RPMI7951 (cell line): ENCODE results near the gene MAP3K2. TPM values are rescaled to one million over a fixed set of nuclear protein-coding genes. Genes with fewer than 3 reads are reported as not detected.

ENCODE experiments used
- DNase-seq: peaks from one replicate; pipeline ENCODE4 v3.0.0-alpha.2; 2012; ENCODE audit warnings: low read depth
- total RNA-seq: library from RNA; depleted of rRNA; stranded (reverse); fragments of >200 nt; shearing (Covaris generic); gene quantifications from 2 replicates; pipeline ENCODE4 v1.2.3, GENCODE V29; 2014; rRNA removed

MAP3K2 gene
- total RNA-seq = 27.0 and 31.5 TPM in 2 replicates

DNA sequence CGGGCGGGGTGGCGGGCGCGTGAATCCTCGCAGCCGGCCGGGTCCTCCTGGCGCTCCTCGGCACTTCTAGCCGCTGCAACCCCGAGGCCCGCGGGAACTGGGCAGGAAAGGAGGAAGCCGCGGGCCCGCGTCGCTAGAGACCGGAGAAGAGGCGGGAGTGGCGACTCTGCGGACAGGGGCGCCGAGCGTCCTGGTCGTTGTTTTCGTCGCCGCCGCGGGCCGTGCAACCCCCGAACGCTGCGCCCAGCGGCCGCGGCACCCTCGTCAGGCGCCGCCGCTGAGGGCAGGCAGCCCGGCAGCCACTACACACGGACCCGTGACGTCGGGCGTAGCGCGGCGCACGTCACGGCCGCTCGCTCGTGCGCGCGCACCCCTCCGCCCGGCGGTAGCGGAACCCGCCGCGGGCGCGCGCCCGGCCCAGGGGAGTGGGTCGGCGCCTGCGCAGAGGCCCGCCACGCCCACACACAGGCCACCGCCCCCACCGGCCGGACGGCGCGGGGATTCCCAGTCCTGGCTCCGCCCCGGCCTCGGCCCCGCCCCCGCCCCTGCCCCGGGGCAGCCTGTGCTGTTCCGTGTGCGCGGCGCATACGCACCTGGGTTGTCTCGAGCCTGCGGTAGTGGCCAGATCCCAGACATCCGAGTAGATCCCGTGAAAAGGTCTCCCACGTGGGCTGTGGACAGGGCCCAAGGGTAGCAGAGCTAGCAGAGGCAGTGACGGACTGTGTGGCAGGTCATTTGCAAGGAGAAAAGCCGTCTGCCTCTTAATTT, at the start of gene MAP3K2:
Gene MAP3K2 (minus strand): TSS at position 321 of the 768 bp plus-strand sequence. CDS start 44,846 bp downstream, outside the sequence.
- peak; percentile 91 for DNase-seq

- DNase-seq = no peak
Observed at GRCh38 chr2:127437056-127437455, 49.3 kb upstream of the MAP3K2 start.

DNA sequence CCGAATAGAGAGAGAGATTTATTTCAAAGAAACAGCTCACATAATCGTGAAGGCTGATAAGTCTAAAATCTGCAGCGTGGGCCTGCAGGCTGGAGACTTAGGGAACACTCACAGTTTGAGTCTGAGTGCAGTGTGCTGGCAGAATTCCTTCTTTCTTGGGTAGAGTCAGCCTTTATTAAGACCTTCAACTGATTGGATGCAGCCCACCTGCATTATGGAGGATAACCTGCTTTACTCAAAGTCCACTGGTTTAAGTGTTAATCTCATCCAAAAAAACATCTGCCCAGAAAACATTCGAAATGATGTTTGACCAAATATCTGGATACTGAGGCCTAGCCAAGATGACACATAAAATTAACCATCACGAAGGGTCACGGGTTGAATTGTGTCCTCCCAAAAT, 46.7 kb upstream of the MAP3K2 start:
- DNase-seq = no peak

- peak; percentile 17 for DNase-seq
Observed at GRCh38 chr2:127431408-127432023, 43.7 kb upstream of the MAP3K2 start.

DNA sequence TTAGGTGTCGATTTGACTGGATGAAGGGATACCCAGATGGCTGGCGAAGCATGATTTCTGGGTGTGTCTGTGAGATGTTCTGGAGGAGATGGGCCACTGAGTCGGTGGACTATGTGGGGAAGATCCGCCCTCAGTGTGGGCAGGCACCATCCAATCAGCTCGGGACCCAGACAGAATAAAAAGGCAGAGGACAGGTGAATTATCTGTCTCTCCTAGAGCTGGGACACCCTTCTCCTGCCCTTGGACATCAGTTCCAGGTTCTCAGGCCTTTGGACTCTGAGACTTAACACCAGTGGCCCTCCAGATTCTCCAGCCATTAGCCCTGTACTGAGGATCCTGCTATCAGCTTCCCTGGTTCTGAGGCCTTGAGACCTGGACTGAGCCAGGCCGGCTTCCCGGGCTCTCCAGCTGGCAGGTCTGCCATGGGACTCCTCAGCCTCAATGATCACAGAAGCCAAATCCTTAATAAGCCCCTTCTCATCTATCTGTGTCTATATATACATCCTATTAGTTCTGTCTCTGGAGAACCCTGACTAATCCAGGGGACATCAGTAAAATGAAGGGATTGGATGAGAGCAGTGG, 42.2 kb upstream of the MAP3K2 start:
- no peak for DNase-seq

DNA sequence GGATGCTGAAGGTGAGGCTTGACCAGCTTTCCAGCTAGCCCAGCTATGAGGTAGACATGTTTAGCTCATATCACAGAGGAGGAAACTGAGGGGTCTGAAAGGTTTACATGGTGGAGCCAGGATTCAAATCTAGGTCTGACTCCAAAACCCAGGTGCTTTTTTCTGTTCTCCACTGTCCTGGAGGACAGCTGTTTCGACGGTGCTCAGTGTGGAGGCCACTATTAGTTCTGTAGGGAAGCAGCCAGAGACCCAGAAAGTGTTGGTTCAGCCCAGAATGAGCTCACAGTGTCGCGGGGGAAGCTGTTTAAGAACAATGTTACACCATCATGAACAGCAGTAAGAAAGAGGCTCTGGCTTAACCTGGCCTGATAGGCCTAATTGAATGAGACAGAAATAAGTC, 41.5 kb upstream of the MAP3K2 start:
- no peak for DNase-seq

- DNase-seq = no peak
Observed at GRCh38 chr2:127428815-127429109, 41.0 kb upstream of the MAP3K2 start.

- no peak for DNase-seq
Observed at GRCh38 chr2:127428057-127428814, 40.5 kb upstream of the MAP3K2 start.

DNA sequence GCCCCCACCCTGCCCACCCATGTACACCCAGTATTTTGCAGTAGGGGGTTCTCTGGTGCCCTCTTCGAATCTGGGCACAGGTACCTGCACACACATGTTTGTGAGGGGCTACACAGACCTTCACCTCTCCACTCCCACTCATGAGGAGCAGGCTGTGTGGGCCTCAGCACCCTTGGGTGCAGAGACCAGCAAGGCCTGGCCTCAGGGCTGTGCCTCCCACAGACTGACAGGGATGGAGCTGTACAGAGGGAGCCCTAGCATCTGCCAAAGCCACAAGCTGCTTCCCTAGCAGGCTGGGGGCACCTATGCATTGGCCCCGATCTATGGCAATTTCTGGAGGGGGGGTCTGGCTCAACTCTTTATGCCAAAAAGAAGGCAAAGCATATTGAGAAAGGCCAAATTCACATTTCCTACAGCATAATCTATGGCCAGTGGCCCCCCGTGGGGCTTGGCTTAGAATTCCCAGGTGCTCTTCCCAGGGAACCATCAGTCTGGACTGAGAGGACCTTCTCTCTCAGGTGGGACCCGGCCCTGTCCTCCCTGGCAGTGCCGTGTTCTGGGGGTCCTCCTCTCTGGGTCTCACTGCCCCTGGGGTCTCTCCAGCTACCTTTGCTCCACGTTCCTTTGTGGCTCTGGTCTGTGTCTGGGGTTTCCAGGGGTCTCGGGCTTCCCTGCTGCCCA, 39.7 kb upstream of the MAP3K2 start:
- DNase-seq = no peak

DNA sequence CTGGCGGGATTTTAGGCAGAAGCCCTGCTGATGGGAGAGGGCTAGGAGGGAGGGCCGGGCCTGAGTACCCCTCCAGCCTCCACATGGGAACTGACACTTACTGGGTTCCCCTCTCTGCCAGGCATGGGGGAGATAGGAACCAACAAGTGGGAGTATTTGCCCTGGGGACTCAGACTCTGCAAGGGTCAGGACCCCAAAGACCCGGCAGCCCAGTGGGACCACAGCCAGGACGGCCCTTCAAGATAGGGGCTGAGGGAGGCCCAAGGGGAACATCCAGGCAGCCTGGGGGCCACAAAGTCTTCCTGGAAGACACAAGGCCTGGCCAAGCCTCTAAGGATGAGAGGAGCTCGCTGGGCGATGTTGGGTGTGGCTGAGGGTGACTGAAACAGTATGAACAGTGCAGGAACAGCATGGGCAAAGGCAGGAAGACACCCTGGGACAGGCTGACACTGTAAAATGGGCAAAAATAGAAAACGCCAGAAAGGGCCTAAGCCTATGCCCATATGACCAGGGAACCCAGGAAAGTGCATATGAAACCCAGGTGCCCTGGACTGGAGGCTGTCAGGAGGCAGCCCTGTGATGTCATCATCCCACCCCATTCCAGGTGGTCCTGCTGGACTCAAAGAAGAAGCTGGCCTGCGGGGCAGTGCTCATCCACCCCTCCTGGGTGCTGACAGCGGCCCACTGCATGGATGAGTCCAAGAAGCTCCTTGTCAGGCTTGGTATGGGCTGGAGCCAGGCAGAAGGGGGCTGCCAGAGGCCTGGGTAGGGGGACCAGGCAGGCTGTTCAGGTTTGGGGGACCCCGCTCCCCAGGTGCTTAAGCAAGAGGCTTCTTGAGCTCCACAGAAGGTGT, 39.0 kb upstream of the MAP3K2 start:
- no peak for DNase-seq

- DNase-seq = no peak
Observed at GRCh38 chr2:127425540-127426490, 38.0 kb upstream of the MAP3K2 start.

- DNase-seq = peak; percentile 15
Observed at GRCh38 chr2:127424598-127425520, 37.1 kb upstream of the MAP3K2 start.

GRCh38 chr2:127423880-127424279, 36.1 kb upstream of the MAP3K2 start:
- DNase-seq = no peak

- DNase-seq = no peak
Observed at GRCh38 chr2:127423478-127423843, 35.7 kb upstream of the MAP3K2 start.

DNA sequence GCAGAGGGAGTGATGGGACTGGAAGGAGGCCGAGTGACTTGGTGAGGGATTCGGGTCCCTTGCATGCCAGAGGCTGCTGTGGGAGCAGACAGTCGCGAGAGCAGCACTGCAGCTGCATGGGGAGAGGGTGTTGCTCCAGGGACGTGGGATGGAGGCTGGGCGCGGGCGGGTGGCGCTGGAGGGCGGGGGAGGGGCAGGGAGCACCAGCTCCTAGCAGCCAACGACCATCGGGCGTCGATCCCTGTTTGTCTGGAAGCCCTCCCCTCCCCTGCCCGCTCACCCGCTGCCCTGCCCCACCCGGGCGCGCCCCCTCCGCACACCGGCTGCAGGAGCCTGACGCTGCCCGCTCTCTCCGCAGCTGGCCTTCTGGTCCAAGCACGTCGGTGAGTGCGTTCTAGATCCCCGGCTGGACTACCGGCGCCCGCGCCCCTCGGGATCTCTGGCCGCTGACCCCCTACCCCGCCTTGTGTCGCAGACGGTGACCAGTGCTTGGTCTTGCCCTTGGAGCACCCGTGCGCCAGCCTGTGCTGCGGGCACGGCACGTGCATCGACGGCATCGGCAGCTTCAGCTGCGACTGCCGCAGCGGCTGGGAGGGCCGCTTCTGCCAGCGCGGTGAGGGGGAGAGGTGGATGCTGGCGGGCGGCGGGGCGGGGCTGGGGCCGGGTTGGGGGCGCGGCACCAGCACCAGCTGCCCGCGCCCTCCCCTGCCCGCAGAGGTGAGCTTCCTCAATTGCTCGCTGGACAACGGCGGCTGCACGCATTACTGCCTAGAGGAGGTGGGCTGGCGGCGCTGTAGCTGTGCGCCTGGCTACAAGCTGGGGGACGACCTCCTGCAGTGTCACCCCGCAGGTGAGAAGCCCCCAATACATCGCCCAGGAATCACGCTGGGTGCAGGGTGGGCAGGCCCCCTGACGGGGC, 35.0 kb upstream of the MAP3K2 start:
- DNase-seq = peak; percentile 18

DNA sequence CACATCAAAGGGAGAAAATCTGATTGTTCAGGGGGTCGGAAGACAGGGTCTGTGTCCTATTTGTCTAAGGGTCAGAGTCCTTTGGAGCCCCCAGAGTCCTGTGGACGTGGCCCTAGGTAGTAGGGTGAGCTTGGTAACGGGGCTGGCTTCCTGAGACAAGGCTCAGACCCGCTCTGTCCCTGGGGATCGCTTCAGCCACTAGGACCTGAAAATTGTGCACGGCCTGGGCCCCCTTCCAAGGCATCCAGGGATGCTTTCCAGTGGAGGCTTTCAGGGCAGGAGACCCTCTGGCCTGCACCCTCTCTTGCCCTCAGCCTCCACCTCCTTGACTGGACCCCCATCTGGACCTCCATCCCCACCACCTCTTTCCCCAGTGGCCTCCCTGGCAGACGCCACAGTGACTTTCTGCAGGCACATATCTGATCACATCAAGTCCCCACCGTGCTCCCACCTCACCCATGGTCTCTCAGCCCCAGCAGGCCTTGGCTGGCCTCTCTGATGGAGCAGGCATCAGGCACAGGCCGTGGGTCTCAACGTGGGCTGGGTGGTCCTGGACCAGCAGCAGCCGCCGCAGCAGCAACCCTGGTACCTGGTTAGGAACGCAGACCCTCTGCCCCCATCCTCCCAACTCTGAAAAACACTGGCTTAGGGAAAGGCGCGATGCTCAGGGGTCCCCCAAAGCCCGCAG, 34.2 kb upstream of the MAP3K2 start:
- no peak for DNase-seq
